ENCODE data around the gene PLEKHO1.

PLEKHO1 gene

GRCh38 chr1:150149271-150150132 lies at the start of gene PLEKHO1:
Gene PLEKHO1 (plus strand): TSS chr1:150149916. CDS start chr1:150150258, 342 bp downstream.
- H3K27ac Mint-ChIP-seq (ENCODE audit: low read depth), result peak within 1 kb of the TSS; percentile 93

GRCh38 chr1:150102986-150103385 lies 46.7 kb upstream of the PLEKHO1 start:
- Mint-ChIP-seq H3K36me3 (ENCODE audit: insufficient read depth) (no peaks in the 10 kb centered on the region), H3K4me1 (peaks cover 32% of the 10 kb centered on the region), H3K4me3 (no peak overlapping the region), H3K27ac (ENCODE audit: low read depth) (no peak overlapping the region), H3K27me3 (no peaks in the 10 kb centered on the region), H3K9me3 (no peaks in the 10 kb centered on the region)
- no peak for DNase-seq (ENCODE audit: low spot score in 2 of 2)
- ATAC-seq (replicated peaks; ENCODE audit: extremely low read depth, poor library complexity, severe bottlenecking), result no peak

More at GRCh38 chr1:150149271-150150132, at the start of gene PLEKHO1:
- peaks cover 22% of the 10 kb centered on the region for H3K36me3 Mint-ChIP-seq (ENCODE audit: insufficient read depth)
- H3K4me3 Mint-ChIP-seq, result peak within 1 kb of the TSS; percentile 93
- DNase-seq (ENCODE audit: low spot score in 2 of 2), result peak; percentile 29 to 56
- peak; percentile 52 for ATAC-seq (replicated peaks; ENCODE audit: extremely low read depth, poor library complexity, severe bottlenecking)
- no peaks in the 10 kb centered on the region for H3K27me3 Mint-ChIP-seq
- H3K9me3 Mint-ChIP-seq, result no peaks in the 10 kb centered on the region
- H3K4me1 Mint-ChIP-seq, result peaks cover 39% of the 10 kb centered on the region

GRCh38 chr1:150106341-150106740 lies 43.4 kb upstream of the PLEKHO1 start:
- no peaks in the 10 kb centered on the region for H3K27me3 Mint-ChIP-seq
- peak overlapping the region; percentile 16 for H3K4me3 Mint-ChIP-seq
- H3K9me3 Mint-ChIP-seq, result no peaks in the 10 kb centered on the region
- peak overlapping the region; percentile 89 for H3K27ac Mint-ChIP-seq (ENCODE audit: low read depth)
- ATAC-seq (replicated peaks; ENCODE audit: extremely low read depth, poor library complexity, severe bottlenecking), result peak; percentile 70
- no peak for DNase-seq (ENCODE audit: low spot score in 2 of 2)
- peaks cover 61% of the 10 kb centered on the region for H3K4me1 Mint-ChIP-seq
- peaks cover 3% of the 10 kb centered on the region for H3K36me3 Mint-ChIP-seq (ENCODE audit: insufficient read depth)

DNA sequence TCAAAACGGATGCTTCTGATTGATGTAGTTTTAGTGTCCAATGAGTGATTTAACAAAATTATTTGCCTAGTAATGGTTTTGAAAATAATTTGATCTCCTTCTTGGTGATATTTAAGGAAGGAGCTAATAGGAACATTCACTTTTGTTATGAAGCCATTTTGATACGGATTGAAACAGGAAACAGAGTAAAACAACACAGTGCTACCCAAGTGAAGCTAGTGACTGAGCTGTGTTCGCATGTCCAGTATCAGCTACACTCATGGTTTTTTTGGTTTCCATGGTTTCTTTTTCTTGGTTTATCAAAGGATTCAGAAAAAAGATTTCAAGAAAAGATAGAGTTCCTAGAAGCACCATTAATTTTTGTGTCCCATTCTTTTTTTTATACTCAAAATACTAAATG lies 40.1 kb upstream of the PLEKHO1 start:
- ATAC-seq (replicated peaks; ENCODE audit: extremely low read depth, poor library complexity, severe bottlenecking), result peak; percentile 56
- Mint-ChIP-seq H3K36me3 (ENCODE audit: insufficient read depth) (peaks cover 5% of the 10 kb centered on the region), H3K9me3 (no peaks in the 10 kb centered on the region), H3K4me3 (peak overlapping the region; percentile 69), H3K4me1 (peaks cover 68% of the 10 kb centered on the region), H3K27ac (ENCODE audit: low read depth) (peak overlapping the region; percentile 88), H3K27me3 (no peaks in the 10 kb centered on the region)
- DNase-seq (ENCODE audit: low spot score in 2 of 2), result no peak

DNA sequence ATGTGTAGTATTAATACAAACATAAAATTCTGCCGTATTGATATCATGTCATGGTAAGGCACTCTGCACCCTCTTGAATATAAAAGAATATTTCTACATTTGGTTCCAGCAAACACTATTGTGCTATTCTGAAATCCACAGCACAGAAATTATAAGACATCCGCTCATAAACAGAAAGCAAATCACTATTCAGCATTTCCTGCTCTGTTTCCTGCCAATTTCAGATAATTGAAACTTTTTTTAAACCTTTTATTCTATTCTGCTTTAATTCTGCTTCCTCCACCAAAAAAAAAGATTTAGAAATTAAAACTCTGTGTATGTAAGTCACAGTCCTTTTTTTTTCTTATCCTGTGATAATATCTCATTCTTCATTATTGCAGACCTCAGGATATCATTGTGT lies 39.6 kb upstream of the PLEKHO1 start:
- DNase-seq (ENCODE audit: low spot score in 2 of 2), result no peak
- ATAC-seq (replicated peaks; ENCODE audit: extremely low read depth, poor library complexity, severe bottlenecking), result peak; percentile 58
- peaks cover 7% of the 10 kb centered on the region for H3K36me3 Mint-ChIP-seq (ENCODE audit: insufficient read depth)
- peak overlapping the region; percentile 88 for H3K27ac Mint-ChIP-seq (ENCODE audit: low read depth)
- H3K4me1 Mint-ChIP-seq, result peaks cover 64% of the 10 kb centered on the region
- H3K9me3 Mint-ChIP-seq, result peaks cover 4% of the 10 kb centered on the region
- no peaks in the 10 kb centered on the region for H3K27me3 Mint-ChIP-seq
- H3K4me3 Mint-ChIP-seq, result peak overlapping the region; percentile 69

- Mint-ChIP-seq H3K4me1 (peaks cover 49% of the 10 kb centered on the region), H3K27me3 (no peaks in the 10 kb centered on the region), H3K27ac (ENCODE audit: low read depth) (peak overlapping the region; percentile 88), H3K4me3 (peak overlapping the region; percentile 69), H3K36me3 (ENCODE audit: insufficient read depth) (peaks cover 9% of the 10 kb centered on the region), H3K9me3 (peaks cover 7% of the 10 kb centered on the region)
- DNase-seq (ENCODE audit: low spot score in 2 of 2) (no peak), ATAC-seq (replicated peaks; ENCODE audit: extremely low read depth, poor library complexity, severe bottlenecking) (no peak)
Observed at GRCh38 chr1:150111670-150112069, 38.0 kb upstream of the PLEKHO1 start.

GRCh38 chr1:150115121-150115520 lies 34.6 kb upstream of the PLEKHO1 start:
- peaks cover 11% of the 10 kb centered on the region for H3K36me3 Mint-ChIP-seq (ENCODE audit: insufficient read depth)
- peaks cover 19% of the 10 kb centered on the region for H3K4me1 Mint-ChIP-seq
- H3K9me3 Mint-ChIP-seq, result peaks cover 7% of the 10 kb centered on the region
- no peak for DNase-seq (ENCODE audit: low spot score in 2 of 2)
- no peak overlapping the region for H3K4me3 Mint-ChIP-seq
- no peaks in the 10 kb centered on the region for H3K27me3 Mint-ChIP-seq
- no peak overlapping the region for H3K27ac Mint-ChIP-seq (ENCODE audit: low read depth)
- no peak for ATAC-seq (replicated peaks; ENCODE audit: extremely low read depth, poor library complexity, severe bottlenecking)

GRCh38 chr1:150118716-150119115 lies 31.0 kb upstream of the PLEKHO1 start:
- H3K4me3 Mint-ChIP-seq, result no peak overlapping the region
- no peaks in the 10 kb centered on the region for H3K27me3 Mint-ChIP-seq
- H3K9me3 Mint-ChIP-seq, result peaks cover 7% of the 10 kb centered on the region
- no peak for DNase-seq (ENCODE audit: low spot score in 2 of 2)
- ATAC-seq (replicated peaks; ENCODE audit: extremely low read depth, poor library complexity, severe bottlenecking), result no peak
- no peak overlapping the region for H3K27ac Mint-ChIP-seq (ENCODE audit: low read depth)
- peaks cover 11% of the 10 kb centered on the region for H3K36me3 Mint-ChIP-seq (ENCODE audit: insufficient read depth)
- no peaks in the 10 kb centered on the region for H3K4me1 Mint-ChIP-seq

DNA sequence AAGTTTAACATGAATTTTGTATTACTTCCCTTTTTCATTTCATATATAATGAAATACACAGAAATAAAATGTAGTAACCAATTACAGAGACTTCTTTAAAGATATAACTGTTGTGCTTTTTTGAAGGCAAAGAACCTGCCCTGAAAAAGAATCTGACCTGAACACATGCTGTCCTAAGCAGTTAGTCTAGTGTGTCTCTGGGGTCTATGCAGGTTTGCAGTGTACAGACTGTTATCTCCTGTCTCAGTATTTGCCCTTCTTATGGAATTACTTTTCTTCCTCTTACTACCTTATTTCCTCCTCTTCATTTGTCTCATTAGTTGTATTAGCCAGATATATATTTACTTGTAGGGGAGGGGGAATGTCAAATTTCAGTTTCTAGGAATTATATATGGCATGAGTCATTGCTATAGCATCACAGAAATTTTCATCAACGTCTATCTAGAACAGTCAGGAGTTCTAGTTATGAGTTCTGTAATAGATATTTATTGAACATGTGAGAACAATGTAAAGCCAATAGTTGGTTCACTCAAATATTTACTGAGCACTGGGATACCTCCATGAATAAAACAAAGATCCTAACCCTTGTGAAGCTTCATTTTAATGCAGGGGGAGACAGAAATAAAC lies 28.4 kb upstream of the PLEKHO1 start:
- H3K27me3 Mint-ChIP-seq, result no peaks in the 10 kb centered on the region
- H3K27ac Mint-ChIP-seq (ENCODE audit: low read depth), result no peak overlapping the region
- no peaks in the 10 kb centered on the region for H3K4me1 Mint-ChIP-seq
- DNase-seq (ENCODE audit: low spot score in 2 of 2) (no peak), ATAC-seq (replicated peaks; ENCODE audit: extremely low read depth, poor library complexity, severe bottlenecking) (no peak)
- H3K36me3 Mint-ChIP-seq (ENCODE audit: insufficient read depth), result peaks cover 5% of the 10 kb centered on the region
- H3K9me3 Mint-ChIP-seq, result no peaks in the 10 kb centered on the region
- H3K4me3 Mint-ChIP-seq, result no peak overlapping the region

DNA sequence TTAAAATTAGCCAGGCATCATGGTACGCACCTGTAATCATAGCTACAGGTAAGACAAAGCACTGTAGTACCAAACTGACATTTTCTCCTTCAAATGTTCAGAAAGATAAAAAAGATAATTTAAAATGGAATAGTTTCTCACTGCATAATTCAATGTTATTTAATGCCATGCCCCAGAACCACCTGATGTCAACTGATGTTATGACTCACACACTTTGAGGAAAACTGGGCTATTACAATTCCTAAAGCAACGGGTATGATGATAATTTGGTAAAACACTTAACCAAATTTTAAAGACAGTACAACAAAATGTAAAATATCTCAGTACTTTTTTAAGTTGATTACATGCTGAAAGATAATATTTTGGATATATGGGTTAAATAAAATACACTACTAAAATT lies 22.9 kb upstream of the PLEKHO1 start:
- no peak overlapping the region for H3K4me3 Mint-ChIP-seq
- H3K27me3 Mint-ChIP-seq, result no peaks in the 10 kb centered on the region
- H3K36me3 Mint-ChIP-seq (ENCODE audit: insufficient read depth), result peaks cover 5% of the 10 kb centered on the region
- no peaks in the 10 kb centered on the region for H3K9me3 Mint-ChIP-seq
- no peak for ATAC-seq (replicated peaks; ENCODE audit: extremely low read depth, poor library complexity, severe bottlenecking)
- DNase-seq (ENCODE audit: low spot score in 2 of 2), result no peak
- H3K27ac Mint-ChIP-seq (ENCODE audit: low read depth), result no peak overlapping the region
- no peaks in the 10 kb centered on the region for H3K4me1 Mint-ChIP-seq

DNA sequence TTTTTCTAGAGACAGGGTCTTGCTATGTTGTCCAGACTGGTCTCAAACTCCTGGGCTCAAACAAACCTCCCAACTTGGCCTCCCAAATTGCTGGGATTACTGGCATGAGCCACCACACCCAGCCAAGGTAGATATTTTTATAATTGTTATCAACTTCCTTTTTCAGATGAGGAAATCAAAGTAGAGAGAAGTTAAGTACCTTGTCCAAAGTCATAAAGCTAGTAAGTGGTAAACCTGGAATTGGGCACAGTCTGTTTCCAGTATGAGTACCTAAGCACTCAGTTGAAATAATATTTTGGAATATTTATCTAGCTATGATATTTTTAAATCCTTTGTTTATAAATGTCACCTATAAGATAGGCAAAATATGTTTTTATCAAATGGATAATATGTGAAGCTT lies 22.3 kb upstream of the PLEKHO1 start:
- Mint-ChIP-seq H3K4me3 (no peak overlapping the region), H3K36me3 (ENCODE audit: insufficient read depth) (peaks cover 3% of the 10 kb centered on the region), H3K9me3 (no peaks in the 10 kb centered on the region), H3K4me1 (peaks cover under 1% of the 10 kb centered on the region), H3K27me3 (no peaks in the 10 kb centered on the region), H3K27ac (ENCODE audit: low read depth) (no peak overlapping the region)
- ATAC-seq (replicated peaks; ENCODE audit: extremely low read depth, poor library complexity, severe bottlenecking), result no peak
- no peak for DNase-seq (ENCODE audit: low spot score in 2 of 2)

- no peaks in the 10 kb centered on the region for H3K27me3 Mint-ChIP-seq
- H3K4me3 Mint-ChIP-seq, result no peak overlapping the region
- peaks cover 4% of the 10 kb centered on the region for H3K4me1 Mint-ChIP-seq
- DNase-seq (ENCODE audit: low spot score in 2 of 2) (no peak), ATAC-seq (replicated peaks; ENCODE audit: extremely low read depth, poor library complexity, severe bottlenecking) (no peak)
- H3K27ac Mint-ChIP-seq (ENCODE audit: low read depth), result no peak overlapping the region
- H3K9me3 Mint-ChIP-seq, result no peaks in the 10 kb centered on the region
- peaks cover 2% of the 10 kb centered on the region for H3K36me3 Mint-ChIP-seq (ENCODE audit: insufficient read depth)
Observed at GRCh38 chr1:150127868-150128267, 21.8 kb upstream of the PLEKHO1 start.

DNA sequence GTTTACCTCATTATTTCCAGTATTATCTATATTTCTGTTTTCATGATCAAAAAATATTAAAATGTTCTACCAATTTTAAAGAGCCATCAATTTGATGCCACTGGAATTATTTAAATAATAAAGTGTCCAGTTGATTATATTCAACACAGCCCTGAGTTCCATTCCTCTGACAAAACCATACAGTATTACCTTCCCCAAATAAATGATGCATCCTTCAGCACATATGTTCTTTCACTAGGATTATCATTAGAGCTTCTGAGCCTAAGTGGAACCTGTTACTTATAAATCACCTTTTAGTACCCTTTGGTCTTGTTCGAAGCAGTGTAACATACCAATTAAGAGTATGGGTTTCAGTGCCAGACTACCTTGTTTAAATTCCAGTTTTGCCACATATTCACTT lies 17.3 kb upstream of the PLEKHO1 start:
- H3K4me1 Mint-ChIP-seq, result peaks cover 5% of the 10 kb centered on the region
- no peak overlapping the region for H3K27ac Mint-ChIP-seq (ENCODE audit: low read depth)
- ATAC-seq (replicated peaks; ENCODE audit: extremely low read depth, poor library complexity, severe bottlenecking), result no peak

More for the DNA sequence above, 17.3 kb upstream of the PLEKHO1 start:
- no peak overlapping the region for H3K4me3 Mint-ChIP-seq
- no peaks in the 10 kb centered on the region for H3K9me3 Mint-ChIP-seq
- peaks cover 1% of the 10 kb centered on the region for H3K36me3 Mint-ChIP-seq (ENCODE audit: insufficient read depth)
- H3K27me3 Mint-ChIP-seq, result no peaks in the 10 kb centered on the region
- no peak for DNase-seq (ENCODE audit: low spot score in 2 of 2)
